Endothelial cell (in vitro differentiated cells): ENCODE results near the gene TMEM39B. TPM values are rescaled to one million over a fixed set of nuclear protein-coding genes. Genes with fewer than 3 reads are reported as not detected.

Experiments
- DNase-seq: peaks from one replicate; pipeline ENCODE4 v3.0.0; 2021; ENCODE audit warnings: low spot score
- H3K27ac Mint-ChIP-seq: one replicate; pipeline ENCODE4 v1.8.0; 2021; ENCODE audit warnings: mixed read lengths, inconsistent platforms; ENCODE audit not compliant: unreplicated experiment
- H3K27me3 Mint-ChIP-seq: one replicate; pipeline ENCODE4 v1.8.0; 2021; ENCODE audit warnings: mild to moderate bottlenecking, moderate library complexity, mixed read lengths, inconsistent platforms; ENCODE audit not compliant: unreplicated experiment
- H3K36me3 Mint-ChIP-seq: one replicate; pipeline ENCODE4 v1.8.0; 2021; ENCODE audit warnings: mild to moderate bottlenecking, low read depth, mixed read lengths, inconsistent platforms; ENCODE audit not compliant: unreplicated experiment
- H3K4me1 Mint-ChIP-seq: one replicate; pipeline ENCODE4 v1.8.0; 2021; ENCODE audit warnings: mild to moderate bottlenecking, mixed read lengths, inconsistent platforms; ENCODE audit not compliant: unreplicated experiment
- H3K4me3 Mint-ChIP-seq: one replicate; pipeline ENCODE4 v1.8.0; 2021; ENCODE audit warnings: mild to moderate bottlenecking, mixed read lengths, inconsistent platforms; ENCODE audit not compliant: unreplicated experiment
- H3K9me3 Mint-ChIP-seq: one replicate; pipeline ENCODE4 v1.8.0; 2021; ENCODE audit warnings: mixed read lengths, inconsistent platforms; ENCODE audit not compliant: unreplicated experiment
- total RNA-seq: library from RNA; stranded (reverse); fragmentation: NEBNext Ultra II Directional; extraction: Animal tissue kit (Norgen Biotek cat#: 25700); gene quantifications from one replicate; pipeline ENCODE4 v1.2.1, GENCODE V29; 2021; ENCODE audit not compliant: unreplicated experiment
- TF ChIP-seq, protein P1 (sequence below): fragments of 200-600 bp; sonication (generic); IDR thresholded peaks from one replicate; pipeline ENCODE4 v1.5.0; 2021; ENCODE audit warnings: antibody characterized with exemption; ENCODE audit not compliant: unreplicated experiment

TMEM39B gene
- total RNA-seq, 1 donor from 2014 or later = 26.9 TPM

DNA sequence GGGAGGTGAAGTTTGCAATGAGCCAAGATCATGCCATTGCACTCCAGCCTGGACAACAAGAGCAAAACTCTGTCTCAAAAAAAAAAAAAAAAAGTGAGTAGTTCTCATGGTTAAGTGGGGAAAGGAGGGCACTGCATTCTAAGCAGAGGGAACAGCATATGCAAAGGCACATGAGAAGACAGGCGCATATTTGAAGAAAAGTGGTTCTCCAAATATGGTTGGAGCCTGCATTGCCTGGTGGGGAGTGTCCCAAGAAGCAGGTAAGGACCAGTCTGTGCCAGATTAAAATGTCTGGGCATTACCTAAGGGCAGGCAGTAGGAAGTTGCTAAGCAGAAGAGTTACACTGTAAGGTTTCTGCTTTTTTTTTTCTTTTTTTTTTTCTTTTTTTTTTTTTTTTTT is 32.6 kb downstream of the TMEM39B start:
- Mint-ChIP-seq H3K4me1 (peaks cover 6% of the 10 kb centered on the region), H3K36me3 (peaks cover 6% of the 10 kb centered on the region), H3K9me3 (no peaks in the 10 kb centered on the region), H3K27me3 (peaks cover 7% of the 10 kb centered on the region), H3K4me3 (no peak overlapping the region), H3K27ac (no peak overlapping the region)
- DNase-seq = no peak
- TF ChIP-seq, protein P1, sequence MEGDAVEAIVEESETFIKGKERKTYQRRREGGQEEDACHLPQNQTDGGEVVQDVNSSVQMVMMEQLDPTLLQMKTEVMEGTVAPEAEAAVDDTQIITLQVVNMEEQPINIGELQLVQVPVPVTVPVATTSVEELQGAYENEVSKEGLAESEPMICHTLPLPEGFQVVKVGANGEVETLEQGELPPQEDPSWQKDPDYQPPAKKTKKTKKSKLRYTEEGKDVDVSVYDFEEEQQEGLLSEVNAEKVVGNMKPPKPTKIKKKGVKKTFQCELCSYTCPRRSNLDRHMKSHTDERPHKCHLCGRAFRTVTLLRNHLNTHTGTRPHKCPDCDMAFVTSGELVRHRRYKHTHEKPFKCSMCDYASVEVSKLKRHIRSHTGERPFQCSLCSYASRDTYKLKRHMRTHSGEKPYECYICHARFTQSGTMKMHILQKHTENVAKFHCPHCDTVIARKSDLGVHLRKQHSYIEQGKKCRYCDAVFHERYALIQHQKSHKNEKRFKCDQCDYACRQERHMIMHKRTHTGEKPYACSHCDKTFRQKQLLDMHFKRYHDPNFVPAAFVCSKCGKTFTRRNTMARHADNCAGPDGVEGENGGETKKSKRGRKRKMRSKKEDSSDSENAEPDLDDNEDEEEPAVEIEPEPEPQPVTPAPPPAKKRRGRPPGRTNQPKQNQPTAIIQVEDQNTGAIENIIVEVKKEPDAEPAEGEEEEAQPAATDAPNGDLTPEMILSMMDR = no peak

DNA sequence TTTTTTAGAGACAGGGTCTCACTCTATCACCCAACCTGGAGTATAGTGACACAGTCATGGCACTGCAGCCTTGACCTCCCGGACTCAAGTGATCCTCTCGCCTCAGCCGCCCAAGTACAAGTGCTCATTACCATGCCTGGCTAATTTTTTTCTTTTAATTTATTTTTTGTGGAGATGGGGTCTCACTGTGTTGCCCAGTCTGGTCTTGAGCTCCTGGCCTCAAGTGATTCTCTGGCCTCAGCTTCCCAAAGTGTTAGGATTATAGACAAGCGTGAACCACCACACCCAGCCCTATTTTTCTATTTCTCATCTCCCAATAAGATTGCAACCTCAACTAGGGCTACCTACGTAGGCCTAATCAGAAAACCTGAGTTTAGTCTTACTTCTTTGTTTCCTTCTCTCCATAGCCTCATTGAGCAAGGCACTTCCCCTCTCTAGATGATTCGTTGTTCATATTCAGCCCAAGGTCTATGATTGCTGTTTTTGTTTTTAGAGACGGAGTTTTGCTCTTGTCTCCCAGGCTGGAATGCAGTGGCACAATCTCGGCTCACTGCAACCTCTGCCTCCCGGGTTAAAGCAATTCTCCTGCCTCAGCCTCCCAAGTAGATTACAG is 34.0 kb downstream of the TMEM39B start:
- no peak for DNase-seq
- Mint-ChIP-seq H3K36me3 (peaks cover 1% of the 10 kb centered on the region), H3K4me1 (peaks cover 6% of the 10 kb centered on the region), H3K27ac (peak overlapping the region; percentile 62), H3K4me3 (peak overlapping the region; percentile 39), H3K27me3 (peaks cover 7% of the 10 kb centered on the region), H3K9me3 (no peaks in the 10 kb centered on the region)
- TF ChIP-seq, protein P1 = no peak

DNA sequence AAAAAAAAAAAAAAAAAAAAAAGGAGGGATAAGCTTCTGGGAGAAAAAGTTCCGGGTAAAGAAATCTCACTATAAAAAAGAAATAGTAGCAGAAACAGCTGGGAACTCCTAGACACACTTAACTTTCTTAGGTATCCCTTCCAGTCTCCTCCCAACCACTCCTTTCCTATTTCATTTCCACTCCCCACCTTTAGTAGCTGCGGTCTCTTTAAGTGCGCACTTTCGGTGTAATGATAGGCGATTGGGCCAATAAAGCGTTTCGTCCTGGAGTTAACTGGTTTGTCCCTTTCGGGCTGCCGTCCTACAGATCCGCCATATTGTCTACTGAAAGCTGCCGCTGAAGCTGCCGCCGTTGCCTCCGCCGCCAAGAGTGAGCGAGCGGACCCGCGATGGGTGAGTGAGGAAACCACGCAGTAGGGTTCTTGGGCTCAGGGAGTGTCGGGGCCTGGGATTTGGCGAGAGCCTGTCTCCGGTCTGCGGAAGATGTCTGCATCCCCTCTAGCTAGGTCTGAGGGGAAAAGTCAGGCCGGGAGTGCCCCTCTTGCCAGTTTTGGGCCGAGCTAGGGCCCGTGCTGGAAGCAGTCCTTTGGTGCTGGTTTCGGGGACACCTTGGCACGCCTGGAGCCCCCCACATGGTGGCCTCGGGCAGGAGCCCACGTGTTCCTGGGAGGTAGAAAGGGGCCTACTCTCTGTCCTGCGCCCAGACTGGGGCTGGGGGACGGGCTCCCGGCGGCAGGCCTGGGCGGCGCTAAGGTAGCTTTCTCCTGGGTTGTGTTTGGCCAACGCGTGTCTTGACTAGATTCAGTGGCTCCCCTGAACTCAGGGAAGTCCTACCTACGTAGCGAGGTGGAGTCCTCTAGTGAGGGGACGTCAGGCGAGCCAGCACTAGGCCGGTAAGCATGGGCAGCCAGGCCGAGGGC is 35.3 kb downstream of the TMEM39B start, which contains the start of gene KPNA6:
Gene KPNA6, plus strand, starts transcription at position 315 of the 920 bp plus-strand sequence. Its CDS starts 75 bp downstream, at position 390.
- Mint-ChIP-seq H3K4me3 (peak within 1 kb of the TSS; percentile 98), H3K9me3 (no peaks in the 10 kb centered on the region), H3K4me1 (peaks cover 6% of the 10 kb centered on the region), H3K27ac (peak within 1 kb of the TSS; percentile 97), H3K36me3 (no peaks in the 10 kb centered on the region), H3K27me3 (peaks cover 7% of the 10 kb centered on the region)
- DNase-seq = peak; percentile 88
- TF ChIP-seq, protein P1 = no peak

DNA sequence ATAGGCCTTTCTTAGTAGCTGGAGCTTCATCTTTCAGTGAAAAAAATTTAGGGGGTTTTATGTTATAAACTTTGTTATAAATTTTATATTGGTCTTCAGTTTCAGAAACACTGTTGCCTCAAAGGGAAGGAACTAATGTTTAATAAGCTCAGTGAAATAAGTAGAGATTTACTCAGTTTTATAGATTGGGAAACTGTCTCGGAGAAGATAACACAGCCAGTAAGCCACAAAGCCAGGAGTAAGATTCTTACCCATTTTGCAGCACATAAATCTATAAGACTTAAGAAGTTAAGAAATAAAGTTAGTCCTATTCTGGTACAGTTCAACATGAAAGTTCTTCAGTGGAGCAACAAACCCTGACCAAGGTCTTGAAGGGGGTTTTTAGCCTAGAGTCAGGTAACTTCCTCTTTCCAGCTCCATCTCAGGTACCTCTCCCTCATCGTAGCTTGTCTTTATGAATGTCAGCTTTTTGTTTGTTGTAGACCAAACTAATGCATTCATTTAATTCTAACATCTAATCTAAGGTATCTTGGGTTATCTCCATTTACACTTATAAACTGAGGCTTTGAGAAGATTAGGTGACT is 38.4 kb downstream of the TMEM39B start:
- peak overlapping the region; percentile 33 for H3K27ac Mint-ChIP-seq
- H3K27me3 Mint-ChIP-seq = peaks cover 7% of the 10 kb centered on the region
- H3K4me3 Mint-ChIP-seq = no peak overlapping the region
- H3K9me3 Mint-ChIP-seq = no peaks in the 10 kb centered on the region
- peaks cover 3% of the 10 kb centered on the region for H3K36me3 Mint-ChIP-seq
- no peak for DNase-seq
- peaks cover 6% of the 10 kb centered on the region for H3K4me1 Mint-ChIP-seq
- TF ChIP-seq, protein P1 = no peak
